Nephron (organoid): Measurements from ENCODE around the gene AIG1.

Source experiments
- H3K27ac Mint-ChIP-seq, 3 experiments: 2 replicates each; pipeline ENCODE4 v1.8.0; 2020; ENCODE audit warnings: mixed read lengths in 3 of 3, mild to moderate bottlenecking in 2 of 3, moderate library complexity in 1 of 3
- H3K27me3 Mint-ChIP-seq: 2 replicates; pipeline ENCODE4 v1.8.0; 2021; ENCODE audit warnings: low read depth, mild to moderate bottlenecking, moderate library complexity, mixed read lengths
- H3K36me3 Mint-ChIP-seq: 2 replicates; pipeline ENCODE4 v1.8.0; 2020; ENCODE audit warnings: low read depth, mixed read lengths
- H3K4me1 Mint-ChIP-seq: 2 replicates; pipeline ENCODE4 v1.8.0; 2020; ENCODE audit warnings: mixed read lengths
- H3K4me3 Mint-ChIP-seq, 3 experiments: 2 replicates each; pipeline ENCODE4 v1.8.0; 2020; ENCODE audit warnings: mild to moderate bottlenecking in 3 of 3, mixed read lengths in 3 of 3, moderate library complexity in 2 of 3
- H3K9me3 Mint-ChIP-seq: 2 replicates; pipeline ENCODE4 v1.8.0; 2020; ENCODE audit warnings: mixed read lengths
- TF ChIP-seq, protein P1 (sequence below), 3 experiments: fragments of 200-600 bp; sonication (generic); IDR thresholded peaks; one replicate each; pipeline ENCODE4 v1.5.0; 2021; ENCODE audit warnings: antibody characterized with exemption in 3 of 3; ENCODE audit not compliant: unreplicated experiment in 3 of 3

AIG1 gene

DNA sequence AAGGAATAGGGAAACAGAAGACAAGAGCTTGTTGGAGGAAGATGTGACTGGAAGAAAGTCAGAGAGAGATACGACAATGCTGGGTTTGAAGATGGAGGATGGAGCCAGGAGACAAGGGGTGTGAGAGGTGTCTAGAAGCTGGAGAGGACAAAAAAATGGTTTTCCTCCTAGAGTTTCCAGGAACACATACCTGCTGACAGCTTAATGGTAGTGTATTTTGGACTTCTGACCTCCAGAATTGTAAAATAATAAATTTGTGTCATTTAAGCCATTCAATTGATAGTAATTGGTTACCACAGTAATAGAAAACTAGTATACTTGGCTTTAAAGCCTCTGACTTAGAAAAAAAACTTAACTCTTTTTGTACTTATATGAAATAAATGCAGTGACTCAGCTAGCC is 3.6 kb downstream of the AIG1 start:
- H3K27ac Mint-ChIP-seq, result no peak overlapping the region
- peaks cover 28% of the 10 kb centered on the region for H3K4me1 Mint-ChIP-seq
- no peak overlapping the region for H3K4me3 Mint-ChIP-seq
- no peaks in the 10 kb centered on the region for H3K27me3 Mint-ChIP-seq
- no peaks in the 10 kb centered on the region for H3K36me3 Mint-ChIP-seq
- no peaks in the 10 kb centered on the region for H3K9me3 Mint-ChIP-seq
- TF ChIP-seq, protein P1, sequence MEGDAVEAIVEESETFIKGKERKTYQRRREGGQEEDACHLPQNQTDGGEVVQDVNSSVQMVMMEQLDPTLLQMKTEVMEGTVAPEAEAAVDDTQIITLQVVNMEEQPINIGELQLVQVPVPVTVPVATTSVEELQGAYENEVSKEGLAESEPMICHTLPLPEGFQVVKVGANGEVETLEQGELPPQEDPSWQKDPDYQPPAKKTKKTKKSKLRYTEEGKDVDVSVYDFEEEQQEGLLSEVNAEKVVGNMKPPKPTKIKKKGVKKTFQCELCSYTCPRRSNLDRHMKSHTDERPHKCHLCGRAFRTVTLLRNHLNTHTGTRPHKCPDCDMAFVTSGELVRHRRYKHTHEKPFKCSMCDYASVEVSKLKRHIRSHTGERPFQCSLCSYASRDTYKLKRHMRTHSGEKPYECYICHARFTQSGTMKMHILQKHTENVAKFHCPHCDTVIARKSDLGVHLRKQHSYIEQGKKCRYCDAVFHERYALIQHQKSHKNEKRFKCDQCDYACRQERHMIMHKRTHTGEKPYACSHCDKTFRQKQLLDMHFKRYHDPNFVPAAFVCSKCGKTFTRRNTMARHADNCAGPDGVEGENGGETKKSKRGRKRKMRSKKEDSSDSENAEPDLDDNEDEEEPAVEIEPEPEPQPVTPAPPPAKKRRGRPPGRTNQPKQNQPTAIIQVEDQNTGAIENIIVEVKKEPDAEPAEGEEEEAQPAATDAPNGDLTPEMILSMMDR (IDR thresholded peaks at IDR 0.05; ENCODE audit: unreplicated experiment in 3 of 3), result no peak

DNA sequence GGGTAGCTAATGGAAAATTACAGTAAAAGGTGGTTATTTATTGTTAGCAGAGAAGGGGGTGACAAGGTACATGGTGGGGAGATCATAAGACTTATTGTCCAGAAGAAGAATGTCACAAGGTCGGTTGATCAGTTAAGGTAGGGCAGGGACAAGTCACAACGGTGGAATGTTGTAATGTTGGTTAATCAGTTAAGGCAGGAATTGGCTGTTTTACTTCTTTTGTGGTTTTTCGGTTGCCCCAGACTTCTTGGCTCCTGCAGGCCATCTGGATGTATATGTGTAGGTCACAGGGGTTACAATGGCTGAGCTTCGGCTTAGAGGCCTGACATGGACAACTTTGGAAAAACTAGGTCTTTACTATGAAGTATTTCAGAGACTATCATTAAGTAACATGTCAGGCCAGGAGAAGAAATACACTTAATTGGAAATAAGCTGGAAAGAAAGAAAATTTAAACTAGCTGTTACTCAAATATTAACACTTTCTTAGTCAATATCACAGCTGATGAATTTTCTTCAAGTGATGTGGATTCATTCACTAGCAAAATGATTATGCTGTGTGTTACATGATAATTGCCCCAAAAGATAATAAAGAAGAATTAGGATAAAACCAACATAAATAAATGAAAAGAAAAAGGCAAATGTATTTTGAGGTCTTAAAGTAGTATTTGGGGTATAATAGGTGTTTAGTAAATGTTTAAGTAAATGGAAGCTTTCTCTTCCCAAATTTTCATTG is 4.4 kb downstream of the AIG1 start:
- peaks cover 21% of the 10 kb centered on the region for H3K4me1 Mint-ChIP-seq
- H3K27me3 Mint-ChIP-seq, result no peaks in the 10 kb centered on the region
- H3K9me3 Mint-ChIP-seq, result no peaks in the 10 kb centered on the region
- TF ChIP-seq, protein P1 (IDR thresholded peaks at IDR 0.05; ENCODE audit: unreplicated experiment in 3 of 3), result no peak
- H3K27ac Mint-ChIP-seq, result peak overlapping the region in 1 of 3 experiments; percentile 3
- no peak overlapping the region for H3K4me3 Mint-ChIP-seq
- H3K36me3 Mint-ChIP-seq, result no peaks in the 10 kb centered on the region

DNA sequence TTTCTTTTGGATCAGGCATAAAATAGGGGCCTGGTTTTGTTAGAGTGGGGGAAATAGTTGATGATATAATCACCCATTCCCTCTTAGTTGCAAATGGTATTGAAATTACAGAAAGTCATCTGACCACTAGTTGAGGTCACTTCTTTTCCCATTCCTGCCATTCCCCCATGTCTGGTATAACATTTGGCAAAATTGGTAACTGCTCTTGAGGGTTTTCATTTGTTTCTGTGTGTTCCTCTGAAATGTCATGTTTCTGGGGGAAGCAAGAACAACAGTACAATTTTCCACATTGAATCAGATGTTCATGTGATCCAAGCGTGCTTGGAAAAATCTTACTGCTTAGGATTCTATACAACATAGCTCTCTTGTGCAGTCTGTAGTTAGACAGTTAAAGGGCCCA is 7.3 kb downstream of the AIG1 start:
- no peaks in the 10 kb centered on the region for H3K27me3 Mint-ChIP-seq
- TF ChIP-seq, protein P1 (IDR thresholded peaks at IDR 0.05; ENCODE audit: unreplicated experiment in 3 of 3), result no peak
- peaks cover 6% of the 10 kb centered on the region for H3K36me3 Mint-ChIP-seq

DNA sequence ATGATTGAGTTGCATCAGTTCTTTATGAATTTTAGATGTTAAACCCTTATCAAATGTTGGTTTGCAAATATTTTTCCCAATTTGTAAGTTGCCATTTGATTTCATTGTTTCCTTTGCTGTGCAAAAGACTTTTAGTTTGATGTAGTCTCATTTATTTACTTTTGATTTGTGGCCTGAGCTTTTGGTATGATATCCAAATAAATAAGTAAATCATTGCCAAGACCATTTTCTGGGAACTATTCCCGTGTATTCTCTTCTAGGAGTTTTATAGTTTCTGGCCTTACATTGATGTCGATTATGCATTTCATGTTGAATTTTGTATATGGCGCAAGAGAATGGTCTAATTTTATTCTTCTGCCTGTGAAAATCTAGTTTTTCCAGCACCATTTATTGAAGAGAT is 13.4 kb downstream of the AIG1 start:
- peaks cover 22% of the 10 kb centered on the region for H3K9me3 Mint-ChIP-seq
- H3K4me1 Mint-ChIP-seq, result no peaks in the 10 kb centered on the region
- no peaks in the 10 kb centered on the region for H3K27me3 Mint-ChIP-seq
- TF ChIP-seq, protein P1 (IDR thresholded peaks at IDR 0.05; ENCODE audit: unreplicated experiment in 3 of 3), result no peak
- H3K36me3 Mint-ChIP-seq, result peaks cover 24% of the 10 kb centered on the region
- no peak overlapping the region for H3K27ac Mint-ChIP-seq
- H3K4me3 Mint-ChIP-seq, result no peak overlapping the region

More for the DNA sequence above, 7.3 kb downstream of the AIG1 start:
- H3K4me3 Mint-ChIP-seq, result no peak overlapping the region
- H3K27ac Mint-ChIP-seq, result no peak overlapping the region
- peaks cover under 1% of the 10 kb centered on the region for H3K4me1 Mint-ChIP-seq
- peaks cover 3% of the 10 kb centered on the region for H3K9me3 Mint-ChIP-seq

DNA sequence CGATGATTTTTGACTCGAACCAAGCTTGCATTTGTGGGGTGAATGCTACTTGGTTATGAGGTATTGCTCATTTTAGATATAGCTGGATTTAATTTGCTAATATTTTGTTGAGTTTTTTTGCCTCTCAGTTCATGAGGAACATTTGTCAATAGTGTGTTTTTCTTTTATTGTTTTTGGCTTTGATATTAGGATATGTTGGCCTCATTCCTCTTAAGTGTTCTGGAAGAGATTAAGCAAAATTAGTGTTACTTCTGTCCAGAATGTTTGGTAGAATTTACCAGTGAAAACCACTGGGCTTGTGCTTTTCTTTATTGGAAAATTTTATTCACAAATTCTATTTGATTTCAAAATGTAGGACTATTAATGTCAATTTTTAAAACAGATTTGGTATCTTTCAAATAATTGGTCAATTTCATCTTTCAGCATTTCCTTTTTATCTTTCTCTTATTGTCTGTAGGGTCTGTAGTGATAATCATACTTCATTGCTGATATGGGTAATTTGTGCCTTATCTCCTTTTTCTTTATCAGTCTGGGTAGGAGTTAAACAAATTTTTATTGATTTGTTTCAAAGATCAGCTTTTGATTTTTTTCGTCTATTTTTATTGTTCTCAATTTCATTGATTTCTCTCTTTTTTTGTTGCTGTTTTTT is 14.1 kb downstream of the AIG1 start:
- Mint-ChIP-seq H3K36me3 (peaks cover 25% of the 10 kb centered on the region), H3K27ac (no peak overlapping the region), H3K9me3 (peaks cover 22% of the 10 kb centered on the region), H3K27me3 (no peaks in the 10 kb centered on the region), H3K4me3 (no peak overlapping the region), H3K4me1 (no peaks in the 10 kb centered on the region)
- TF ChIP-seq, protein P1 (IDR thresholded peaks at IDR 0.05; ENCODE audit: unreplicated experiment in 3 of 3), result no peak
